ENCODE data around the gene STAT5B.

DNA sequence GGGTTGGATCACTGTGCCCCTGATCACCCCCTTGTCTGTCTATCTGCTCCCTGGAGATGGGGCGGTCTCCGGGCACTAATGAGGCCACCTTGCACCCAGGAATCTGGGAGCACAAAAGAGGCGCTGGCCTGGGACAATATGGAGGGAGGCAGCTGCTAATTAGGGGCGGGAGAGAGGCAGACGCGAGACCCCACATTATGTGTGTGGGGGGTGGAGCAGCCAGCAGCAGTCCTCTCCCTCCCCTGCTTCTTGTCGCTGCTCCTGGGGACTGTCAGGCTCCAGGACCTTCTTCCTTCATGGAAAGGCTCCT, 90.6 kb downstream of the STAT5B start:
- TF ChIP-seq CTCF (IDR thresholded peaks at IDR 0.05) (no peak), POLR2A (IDR thresholded peaks at IDR 0.05) (no peak)
